Measurements from ENCODE around the gene ARF1.

ARF1 gene

GRCh38 chr1:228120351-228120750 lies 37.8 kb downstream of the ARF1 start:
- TF ChIP-seq CTCF (conservative IDR thresholded peaks at IDR 0.05; ENCODE audit: low read depth, low read length): no peak
- H3K4me3 ChIP-seq (ENCODE audit: low read length): no peak overlapping the region
- DNase-seq (ENCODE audit: low read depth): no peak

DNA sequence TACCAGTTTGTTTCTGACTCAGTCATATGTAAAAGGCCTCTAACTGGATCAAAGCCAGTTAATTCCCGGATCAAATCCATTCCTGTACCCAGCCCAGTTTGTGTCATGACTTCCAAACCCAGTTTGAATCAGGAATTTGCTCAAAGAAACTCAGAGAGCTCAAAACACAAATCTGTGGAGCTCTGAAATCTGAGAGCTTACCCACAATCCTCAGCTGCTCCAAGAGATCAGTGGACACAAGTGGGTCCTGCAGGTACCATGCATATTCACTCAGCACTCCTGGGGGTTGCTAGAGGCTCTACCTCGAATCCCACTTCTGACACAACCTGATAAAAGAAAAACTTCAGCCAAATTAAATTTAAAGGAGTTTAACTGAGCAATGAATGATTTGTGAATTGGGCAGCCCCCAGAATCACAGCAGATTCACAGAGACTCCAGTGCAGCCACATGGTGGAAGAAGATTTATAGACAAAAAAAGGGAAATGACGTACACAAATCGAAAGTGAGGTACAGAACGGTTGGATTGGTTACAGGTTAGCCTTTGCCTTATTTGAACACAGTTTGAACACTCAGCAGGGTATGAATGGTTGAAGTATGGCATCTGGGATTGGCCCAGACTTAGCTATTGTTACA lies 38.5 kb downstream of the ARF1 start:
- no peak for TF ChIP-seq CTCF (conservative IDR thresholded peaks at IDR 0.05; ENCODE audit: low read depth, low read length)
- no peak overlapping the region for H3K4me3 ChIP-seq (ENCODE audit: low read length)
- DNase-seq (ENCODE audit: low read depth): no peak

DNA sequence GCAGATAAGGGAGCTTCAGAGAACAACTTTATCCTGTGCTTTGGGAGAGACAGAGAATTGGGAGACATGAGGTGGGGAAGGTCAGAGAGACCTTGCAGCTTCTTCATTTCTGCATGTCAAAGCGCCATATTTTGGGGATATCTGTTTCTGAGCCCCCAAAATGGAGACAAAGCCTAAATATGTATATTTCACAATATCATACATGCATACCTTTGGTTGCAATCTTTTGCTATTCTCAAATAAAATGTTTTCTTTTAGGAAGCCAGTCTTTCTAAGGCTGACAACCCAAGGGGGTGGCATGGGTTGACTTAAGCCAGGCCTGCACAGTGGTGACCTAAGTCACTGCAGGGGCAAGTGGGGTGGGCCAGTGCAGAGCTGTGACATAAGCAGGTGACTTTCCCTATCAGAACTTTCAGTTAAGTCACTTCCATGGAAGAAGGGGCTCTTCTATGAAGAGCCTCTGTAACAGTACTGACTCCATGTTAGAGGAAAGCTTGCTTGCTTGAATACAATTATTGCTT lies 40.5 kb downstream of the ARF1 start:
- no peak overlapping the region for H3K4me3 ChIP-seq (ENCODE audit: low read length)
- no peak for TF ChIP-seq CTCF (conservative IDR thresholded peaks at IDR 0.05; ENCODE audit: low read depth, low read length)
- DNase-seq (ENCODE audit: low read depth): no peak

DNA sequence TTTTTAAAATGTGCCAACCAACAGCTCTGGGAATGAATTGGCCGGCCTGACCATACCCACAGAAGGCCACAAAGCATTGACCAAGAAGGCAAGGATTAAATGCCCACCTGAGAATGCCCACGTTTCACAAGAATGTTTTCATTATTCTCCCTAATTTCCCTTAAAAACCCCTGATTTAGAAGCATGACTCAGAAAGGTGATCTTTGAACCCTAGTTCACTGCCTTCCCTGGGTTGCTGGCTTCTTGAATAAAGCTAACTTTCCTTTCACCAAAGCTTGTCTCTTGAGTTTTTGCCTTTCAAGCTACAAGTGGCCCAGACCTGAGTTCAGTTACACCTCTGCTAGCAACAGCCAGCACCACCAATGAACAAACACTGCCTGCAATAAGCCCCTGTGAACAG lies 41.0 kb downstream of the ARF1 start:
- no peak overlapping the region for H3K4me3 ChIP-seq (ENCODE audit: low read length)
- no peak for DNase-seq (ENCODE audit: low read depth)
- no peak for TF ChIP-seq CTCF (conservative IDR thresholded peaks at IDR 0.05; ENCODE audit: low read depth, low read length)

DNA sequence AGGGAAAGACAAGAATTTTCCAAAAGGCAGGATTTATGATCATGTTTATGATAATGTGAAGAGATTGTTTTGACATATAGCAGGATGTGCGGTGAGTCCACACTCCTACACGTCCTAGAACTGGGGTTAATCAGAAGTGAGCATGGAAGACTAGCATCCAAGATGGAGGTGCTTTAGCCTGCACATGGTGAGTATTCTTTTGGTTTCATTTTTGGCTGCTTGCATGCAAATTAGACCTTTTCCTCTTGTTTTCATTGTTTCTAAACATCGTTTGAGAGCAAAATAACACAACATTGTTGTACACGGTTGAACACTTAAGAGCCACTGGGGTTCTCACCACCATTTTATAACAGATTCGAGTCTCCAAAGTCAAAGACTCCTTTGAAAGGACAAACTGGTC lies 42.7 kb downstream of the ARF1 start:
- DNase-seq (ENCODE audit: low read depth): no peak
- H3K4me3 ChIP-seq (ENCODE audit: low read length): no peak overlapping the region
- no peak for TF ChIP-seq CTCF (conservative IDR thresholded peaks at IDR 0.05; ENCODE audit: low read depth, low read length)

GRCh38 chr1:228131766-228132165 lies 49.3 kb downstream of the ARF1 start:
- no peak overlapping the region for H3K4me3 ChIP-seq (ENCODE audit: low read length)
- no peak for TF ChIP-seq CTCF (conservative IDR thresholded peaks at IDR 0.05; ENCODE audit: low read depth, low read length)
- no peak for DNase-seq (ENCODE audit: low read depth)

DNA sequence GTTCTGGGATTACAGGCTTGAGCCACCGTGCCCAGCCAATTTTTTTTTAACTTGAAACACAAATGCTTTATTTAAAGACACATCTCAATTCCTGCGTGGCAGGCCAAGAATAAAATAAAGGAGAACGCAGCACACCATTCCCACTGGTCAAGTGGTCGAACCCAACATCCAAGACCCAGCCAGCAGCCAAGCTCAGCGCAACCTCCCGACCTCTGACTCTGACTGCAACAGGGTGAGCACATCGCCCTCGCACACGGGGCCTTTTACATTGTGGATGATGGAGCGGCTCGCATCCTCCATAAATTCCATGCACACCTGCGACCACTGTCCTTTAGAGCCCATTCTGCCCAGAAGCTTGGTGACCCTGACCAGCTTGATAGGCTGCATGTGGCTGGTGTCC lies 52.1 kb downstream of the ARF1 start:
- no peak overlapping the region for H3K4me3 ChIP-seq (ENCODE audit: low read length)
- no peak for TF ChIP-seq CTCF (conservative IDR thresholded peaks at IDR 0.05; ENCODE audit: low read depth, low read length)

More for the DNA sequence above, 52.1 kb downstream of the ARF1 start:
- DNase-seq (ENCODE audit: low read depth): no peak
